HG03108 (cell line): ENCODE data around the gene WFIKKN1.
"Not testable (repeated sequence)": the region's sequence is repeated elsewhere in the genome, so short reads cannot be mapped to it uniquely, and the experiment has no call there.

Experiments used
- ATAC-seq: cut with Tn5 transposase; IDR thresholded peaks from one replicate; pipeline ENCODE4 v1.9.1; 2021; ENCODE audit warnings: moderate library complexity; ENCODE audit not compliant: unreplicated experiment

The WFIKKN1 gene

GRCh38 chr16:595094-595528 lies 35.7 kb upstream of the WFIKKN1 start:
- ATAC-seq: no peak

- no peak for ATAC-seq
Observed at GRCh38 chr16:595942-596735, 34.6 kb upstream of the WFIKKN1 start.

DNA sequence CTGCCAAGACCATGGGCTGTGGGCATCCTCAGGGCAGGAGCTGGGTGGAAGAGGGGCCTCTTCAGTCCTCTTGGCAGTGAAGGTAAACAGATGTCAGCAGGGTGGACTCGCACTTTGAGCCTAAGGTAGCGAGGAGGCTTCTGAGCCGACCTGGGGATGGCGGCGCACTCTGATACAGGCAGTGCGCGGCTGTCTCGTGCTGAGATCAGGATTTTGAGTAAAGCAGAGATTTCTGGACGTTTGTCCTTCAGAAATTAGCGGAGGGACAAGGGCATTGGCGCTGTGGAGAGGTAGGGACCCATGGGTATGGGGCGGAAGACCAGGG lies 34.1 kb upstream of the WFIKKN1 start:
- no peak for ATAC-seq

DNA sequence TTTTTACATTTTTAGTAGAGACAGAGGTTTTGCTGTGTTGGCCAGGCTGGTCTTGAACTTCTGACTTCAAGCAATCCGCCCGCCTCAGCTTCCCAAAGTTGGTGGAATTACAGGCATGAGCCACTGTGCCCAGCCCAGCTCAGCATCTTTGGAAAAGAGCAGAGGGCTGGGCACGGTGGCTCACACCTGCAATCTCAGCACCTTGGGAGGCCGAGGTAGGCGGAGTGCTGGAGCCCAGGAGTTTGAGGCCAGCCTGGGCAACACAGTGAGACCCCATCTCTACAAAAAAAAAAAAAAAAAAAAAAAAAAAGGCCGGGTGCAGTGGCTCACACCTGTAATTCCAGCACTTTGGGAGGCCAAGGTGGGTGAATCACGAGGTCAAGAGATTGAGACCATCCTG lies 33.1 kb upstream of the WFIKKN1 start:
- not testable (repeated sequence) for ATAC-seq

DNA sequence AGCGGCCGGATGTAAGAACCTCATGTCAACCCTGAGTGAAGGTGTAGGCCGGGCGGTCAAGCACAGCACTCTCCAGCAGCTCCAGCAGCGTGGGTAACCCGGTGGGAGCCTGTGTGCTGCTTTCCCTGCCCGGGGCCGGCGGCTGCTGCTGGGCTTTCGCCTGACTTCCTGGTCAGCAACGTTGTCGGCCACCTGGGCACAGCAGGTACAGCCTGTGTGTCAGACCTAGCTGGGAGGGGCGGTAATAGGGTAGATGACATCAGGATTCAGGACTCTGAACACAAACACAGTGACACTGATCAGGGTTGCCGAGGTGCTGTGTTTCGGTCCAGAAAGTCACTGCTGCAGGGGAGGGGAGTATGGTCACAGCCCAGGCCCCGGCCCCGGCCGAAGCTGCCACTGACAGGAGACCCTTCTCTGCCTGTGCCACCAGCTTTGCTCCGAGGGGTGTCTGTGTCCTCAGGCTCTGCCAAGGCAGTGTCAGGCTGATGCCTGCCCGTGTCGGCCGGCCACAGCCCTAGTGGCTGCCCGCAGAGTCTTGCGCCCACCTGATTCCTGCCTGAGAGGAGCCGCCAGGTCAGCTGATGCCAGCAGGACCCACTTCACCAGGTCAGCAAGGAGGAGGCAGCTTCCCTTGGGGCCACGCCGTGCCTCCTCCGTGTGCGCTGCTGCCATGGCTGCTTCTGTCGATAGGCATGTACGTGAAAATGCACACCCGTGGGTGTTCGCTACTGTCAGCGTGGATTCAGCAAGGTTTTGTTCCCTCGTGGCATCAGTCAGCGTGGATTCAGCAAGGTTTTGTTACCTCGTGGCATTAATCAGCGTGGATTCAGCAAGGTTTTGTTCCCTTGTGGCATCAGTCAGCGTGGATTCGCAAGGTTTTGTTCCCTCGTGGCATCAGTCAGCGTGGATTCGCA lies 31.7 kb upstream of the WFIKKN1 start:
- ATAC-seq: no peak

GRCh38 chr16:600781-601180 lies 30.0 kb upstream of the WFIKKN1 start:
- no peak for ATAC-seq

DNA sequence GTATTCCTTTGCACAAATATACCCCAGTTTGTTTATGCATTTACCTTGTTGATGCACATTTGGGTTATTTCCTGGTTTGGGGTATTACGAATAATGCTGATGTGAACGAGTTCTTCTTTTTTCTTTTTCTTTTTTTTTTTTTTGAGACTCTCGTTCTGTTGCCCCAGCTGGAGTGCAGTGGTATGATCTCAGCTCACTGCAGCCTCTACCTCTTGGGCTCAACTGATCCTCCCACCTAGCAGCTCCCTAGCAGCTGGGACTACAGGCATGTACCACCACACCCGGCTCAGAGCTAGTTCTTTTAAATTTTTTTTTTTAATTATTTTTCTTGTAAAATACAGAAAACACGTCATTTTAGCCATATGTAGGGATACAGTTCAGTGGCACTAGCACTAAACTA lies 26.9 kb upstream of the WFIKKN1 start:
- no peak for ATAC-seq

GRCh38 chr16:606656-607307 lies 24.0 kb upstream of the WFIKKN1 start:
- no peak for ATAC-seq

DNA sequence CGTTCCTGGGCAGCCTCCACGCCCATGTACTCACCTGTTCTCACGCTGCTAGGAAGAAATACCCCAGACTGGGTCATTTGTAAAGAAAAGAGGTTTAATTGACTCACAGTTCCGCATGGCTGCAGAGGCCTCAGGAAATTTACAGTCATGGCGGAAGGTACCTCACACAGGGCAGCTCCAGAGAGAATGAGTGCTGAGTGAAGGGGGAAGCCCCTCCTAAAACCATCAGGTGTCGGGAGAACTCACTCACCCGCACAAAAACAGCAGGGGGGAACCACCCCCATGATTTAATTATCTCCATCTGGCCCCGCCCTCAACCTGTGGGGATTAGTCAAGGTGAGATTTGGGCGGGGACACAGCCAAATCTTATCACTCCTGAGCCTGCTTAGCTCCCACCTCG lies 22.8 kb upstream of the WFIKKN1 start:
- ATAC-seq: no peak

- ATAC-seq: no peak
Observed at GRCh38 chr16:609316-609715, 21.5 kb upstream of the WFIKKN1 start.

DNA sequence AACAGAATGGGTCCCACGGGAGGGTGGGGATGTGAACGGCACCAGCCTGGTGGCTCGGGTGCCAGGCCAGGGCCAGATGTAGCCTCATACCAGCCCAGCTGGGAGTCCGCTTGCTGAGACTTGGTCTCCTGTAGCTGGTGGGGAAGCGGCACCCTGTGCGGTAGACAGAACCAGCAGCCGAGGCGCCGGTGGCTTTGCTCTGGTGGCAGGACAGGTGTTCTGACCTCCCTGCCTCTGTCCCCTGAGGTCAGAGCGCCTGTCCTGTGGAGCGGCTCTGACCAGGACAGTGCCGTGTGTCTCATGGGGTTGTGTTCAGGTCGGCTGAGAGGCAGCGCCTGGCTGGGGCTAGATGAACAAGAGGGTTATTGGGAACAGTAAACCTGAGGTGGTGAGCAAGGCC lies 20.8 kb upstream of the WFIKKN1 start:
- no peak for ATAC-seq

DNA sequence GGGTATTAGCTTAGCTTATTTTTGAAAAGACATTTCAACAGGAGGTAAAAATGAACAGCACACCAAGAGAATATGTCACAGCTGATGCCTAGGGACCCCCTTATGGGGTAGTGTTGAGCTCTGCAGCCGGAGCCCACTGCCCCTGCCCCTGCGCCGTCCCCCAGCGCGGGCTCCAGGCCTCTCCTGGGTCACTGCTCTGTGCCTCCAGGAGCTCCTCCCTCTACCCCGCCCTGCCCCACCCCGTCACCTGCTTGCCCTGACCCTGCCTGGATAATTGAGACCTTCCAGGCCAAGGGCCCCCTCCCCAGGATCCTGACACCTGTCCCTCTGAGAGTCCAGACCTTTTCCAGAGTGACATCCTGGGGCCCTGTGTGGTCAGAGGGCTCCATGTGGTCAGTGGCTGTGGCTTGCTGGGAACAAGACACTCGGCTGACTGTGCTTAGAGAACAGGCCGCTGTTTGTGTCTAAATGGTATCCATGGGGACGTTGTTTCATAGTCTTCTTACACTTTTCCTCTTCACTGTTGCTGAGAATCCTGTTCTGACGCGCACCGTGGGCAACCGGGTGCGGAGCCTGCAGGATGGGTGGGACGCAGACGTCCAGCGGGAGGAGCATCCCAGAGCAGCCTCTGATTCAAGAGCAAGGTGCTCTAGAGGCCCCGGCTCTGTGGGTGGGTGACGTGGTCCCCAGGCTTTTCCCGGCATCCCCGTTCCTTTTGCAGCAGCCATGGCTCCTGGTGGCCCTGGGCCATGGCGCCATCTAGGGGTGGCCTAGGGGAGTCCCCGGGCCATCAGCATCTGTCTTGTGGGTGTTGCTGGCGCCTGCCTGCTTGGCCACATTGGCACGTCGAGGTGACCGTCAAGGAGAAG lies 20.0 kb upstream of the WFIKKN1 start:
- ATAC-seq: no peak

DNA sequence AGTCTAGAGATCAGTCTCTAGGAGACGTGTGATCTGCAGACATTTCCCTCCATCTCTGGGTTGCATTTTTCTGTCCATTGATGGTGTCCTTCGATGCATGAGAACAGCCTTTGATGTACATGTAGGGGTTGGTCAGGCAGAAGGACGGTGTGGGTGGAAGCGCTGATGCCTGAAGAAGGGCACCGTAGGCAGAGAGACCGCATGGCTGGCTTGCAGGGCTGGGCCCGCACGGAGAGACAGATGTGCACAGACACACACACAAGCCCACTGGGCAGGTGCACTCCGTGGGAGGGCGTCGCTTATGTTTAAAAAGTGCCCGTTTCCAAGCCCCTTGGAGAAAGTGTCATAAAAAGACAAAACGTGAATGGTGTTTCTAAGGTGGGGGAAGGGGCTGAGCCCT lies 15.7 kb upstream of the WFIKKN1 start:
- no peak for ATAC-seq

- no peak for ATAC-seq
Observed at GRCh38 chr16:616733-617586, 13.8 kb upstream of the WFIKKN1 start.

DNA sequence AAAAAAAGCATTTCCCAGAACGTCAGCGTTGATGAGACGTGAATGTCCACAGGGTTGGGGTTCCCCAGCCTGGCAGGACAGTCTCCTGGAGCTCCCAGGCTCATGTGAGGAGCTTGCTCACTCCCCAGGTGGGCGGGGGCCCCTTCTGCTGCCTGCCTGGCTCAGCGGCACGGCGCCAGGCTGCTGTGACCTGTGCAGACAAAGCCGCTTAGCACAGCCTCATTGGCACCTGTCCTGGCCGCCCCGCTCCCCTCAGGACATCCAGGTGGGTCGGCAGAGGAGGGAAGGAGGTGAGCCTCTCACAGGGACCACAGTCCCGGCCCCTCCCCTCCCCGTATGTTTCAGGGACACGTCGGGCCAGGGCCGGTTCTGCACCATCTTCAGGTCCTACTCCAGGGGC lies 12.9 kb upstream of the WFIKKN1 start:
- no peak for ATAC-seq

DNA sequence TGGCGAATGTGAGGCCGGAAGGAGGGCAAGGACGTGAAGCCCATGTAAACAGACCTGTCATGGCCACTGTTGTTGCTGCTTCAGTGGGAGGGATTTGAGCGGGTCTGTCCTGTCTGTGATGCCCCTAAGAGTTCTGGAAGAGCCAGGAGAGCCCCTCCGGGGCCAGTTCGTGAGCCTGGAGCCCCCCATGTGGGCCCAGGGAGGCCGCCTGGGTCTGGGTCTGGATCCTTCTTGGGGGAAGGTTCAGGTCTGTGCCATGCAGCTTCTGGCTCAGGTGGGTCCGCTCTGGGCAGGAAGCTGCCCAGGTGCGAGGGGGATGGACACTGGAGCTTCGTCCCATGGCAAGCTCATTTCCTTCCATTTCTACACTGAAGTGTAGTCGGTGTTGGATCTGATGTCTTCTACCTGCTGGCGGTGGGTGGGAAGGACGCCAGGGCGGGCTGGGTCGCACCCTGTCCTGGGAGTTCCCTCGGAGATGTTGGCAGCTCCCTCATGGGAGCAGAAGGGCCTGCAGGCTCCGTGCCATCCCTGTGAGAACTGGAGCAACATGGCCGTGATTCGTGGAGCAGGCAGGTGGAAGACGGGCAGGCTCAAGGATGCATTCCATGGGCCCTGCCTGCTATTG lies 11.2 kb upstream of the WFIKKN1 start:
- no peak for ATAC-seq

- ATAC-seq: no peak
Observed at GRCh38 chr16:620700-621525, 9.9 kb upstream of the WFIKKN1 start.

DNA sequence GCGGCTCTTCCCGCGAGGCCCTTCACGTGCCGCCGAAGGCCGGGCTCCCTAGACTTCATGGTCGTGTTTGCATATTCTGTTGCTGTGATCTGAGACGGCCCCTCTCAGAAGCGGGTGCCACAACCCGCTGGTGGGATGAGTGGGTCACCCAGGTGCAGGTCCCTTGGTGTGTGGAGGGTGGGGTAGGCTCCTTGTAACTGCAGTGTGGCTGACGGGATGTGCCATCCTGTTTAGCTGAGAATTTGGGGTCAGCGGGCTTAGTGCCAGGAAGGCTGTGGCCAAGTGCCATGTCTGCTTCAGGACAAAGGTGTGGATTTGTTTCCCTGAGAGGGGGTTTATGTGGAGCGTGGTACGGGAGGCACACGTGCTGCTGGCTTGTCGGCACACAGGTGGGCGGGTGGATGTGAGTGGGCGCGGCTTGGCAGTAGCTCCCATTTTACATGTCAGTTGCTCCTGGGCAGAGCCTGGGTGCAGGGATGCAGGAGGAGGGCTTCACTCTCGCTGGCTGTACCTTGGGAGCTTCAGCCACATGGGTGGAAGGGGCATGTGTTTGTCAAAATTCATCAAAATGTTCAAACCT lies 9.2 kb upstream of the WFIKKN1 start:
- ATAC-seq: no peak
